GM21717 (cell line): ENCODE data around the gene CHRNG.

ENCODE experiments used
- ATAC-seq: cut with Tn5 transposase; IDR thresholded peaks from one replicate; pipeline ENCODE4 v1.9.1; 2021; ENCODE audit warnings: mild to moderate bottlenecking, moderate library complexity; ENCODE audit not compliant: unreplicated experiment

The CHRNG gene

GRCh38 chr2:232539298-232540231, at the start of gene CHRNG:
Gene CHRNG (plus strand): TSS chr2:232539692. CDS start chr2:232539748, 56 bp downstream.
- no peak for ATAC-seq

- ATAC-seq, result no peak
These were observed 49.0 kb upstream of the CHRNG start for GRCh38 chr2:232490221-232491138.

- no peak for ATAC-seq
These were observed 48.2 kb upstream of the CHRNG start for GRCh38 chr2:232491139-232491780.

- no peak for ATAC-seq
These were observed 47.1 kb upstream of the CHRNG start for GRCh38 chr2:232492236-232492848.

- no peak for ATAC-seq
These were observed 46.4 kb upstream of the CHRNG start for GRCh38 chr2:232492963-232493700.

- no peak for ATAC-seq
These were observed 45.6 kb upstream of the CHRNG start for GRCh38 chr2:232493701-232494474.

- no peak for ATAC-seq
These were observed 45.0 kb upstream of the CHRNG start for GRCh38 chr2:232494542-232494941.

- no peak for ATAC-seq
These were observed 44.2 kb upstream of the CHRNG start for GRCh38 chr2:232495292-232495691.

GRCh38 chr2:232496501-232497270, 42.8 kb upstream of the CHRNG start:
- ATAC-seq, result no peak

GRCh38 chr2:232497348-232497747, 42.1 kb upstream of the CHRNG start:
- ATAC-seq, result no peak

GRCh38 chr2:232498452-232498851, 41.0 kb upstream of the CHRNG start:
- no peak for ATAC-seq

- ATAC-seq, result no peak
These were observed 38.1 kb upstream of the CHRNG start for GRCh38 chr2:232501331-232501771.

GRCh38 chr2:232501794-232502390, 37.6 kb upstream of the CHRNG start:
- no peak for ATAC-seq

GRCh38 chr2:232502511-232502910, 37.0 kb upstream of the CHRNG start:
- ATAC-seq, result no peak

GRCh38 chr2:232502911-232503808, 36.3 kb upstream of the CHRNG start:
- no peak for ATAC-seq

- ATAC-seq, result no peak
These were observed 35.6 kb upstream of the CHRNG start for GRCh38 chr2:232503809-232504323.

GRCh38 chr2:232504438-232504837, 35.1 kb upstream of the CHRNG start:
- no peak for ATAC-seq
